KG1 (cell line): ENCODE measurements around the gene C1orf52.
A peak's percentile ranks its signal among the peaks of the same experiment; 100 is the strongest.

Experiments
- DNase-seq: peaks from one replicate; lab custom pipeline; 2025; lab: John Stamatoyannopoulos, UW

The C1orf52 gene

DNA sequence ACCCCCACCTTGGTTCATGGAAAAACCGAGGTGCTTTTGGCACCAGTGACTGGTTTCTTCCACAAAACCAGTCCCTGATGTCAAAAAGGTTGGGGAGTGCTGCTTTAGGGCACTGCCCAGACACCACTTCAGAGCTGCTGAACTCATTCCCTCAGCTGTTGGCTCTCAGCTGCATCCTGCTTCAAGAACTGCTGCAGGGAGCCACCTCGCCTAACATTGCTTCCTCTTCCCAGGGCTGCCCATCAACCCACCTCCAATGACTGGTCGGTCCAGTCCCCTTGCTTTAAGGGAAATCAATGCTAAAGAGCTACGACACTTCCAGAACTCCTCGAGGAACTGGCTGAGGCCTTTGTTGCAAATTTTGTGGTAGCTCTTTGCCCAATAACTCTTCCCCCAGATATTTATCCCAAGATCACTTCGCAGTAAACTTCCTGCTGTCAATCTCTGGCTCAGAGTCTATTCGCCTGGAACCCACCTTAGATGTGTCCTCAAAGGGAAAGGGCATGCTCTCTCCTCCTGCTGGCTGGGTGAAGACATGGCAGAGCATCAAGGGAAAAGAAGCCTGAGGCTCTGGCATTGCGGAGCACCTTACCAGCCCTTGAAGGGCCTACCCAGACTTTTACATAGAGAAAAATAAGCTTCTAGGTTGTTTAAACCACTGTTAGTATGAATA is 29.0 kb downstream of the C1orf52 start:
- DNase-seq: no peak

DNA sequence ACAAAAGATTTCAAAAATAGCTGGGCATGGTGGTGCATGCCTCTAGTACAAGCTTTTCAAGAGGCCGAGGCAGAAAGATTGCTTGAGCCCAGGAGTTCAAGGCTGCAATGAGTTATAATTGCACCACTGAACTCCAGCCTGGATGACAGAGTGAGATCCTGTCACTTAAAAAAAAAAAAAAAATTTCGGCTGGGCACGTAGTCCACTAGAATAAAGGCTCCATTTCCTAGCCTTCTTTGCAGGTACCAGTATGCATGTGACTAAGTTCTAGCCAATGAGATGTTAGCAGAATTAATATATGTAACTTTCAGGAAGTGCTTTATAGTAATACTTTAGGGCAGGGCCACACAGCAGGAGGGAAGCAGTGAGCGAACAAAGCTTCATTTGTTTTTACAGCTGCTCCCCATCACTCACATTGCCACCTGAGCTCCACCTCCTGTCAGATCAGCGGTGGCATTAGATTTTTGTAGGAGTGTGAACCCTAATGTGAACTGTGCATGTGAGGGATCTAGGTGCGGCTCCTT is 29.8 kb downstream of the C1orf52 start:
- no peak for DNase-seq

DNA sequence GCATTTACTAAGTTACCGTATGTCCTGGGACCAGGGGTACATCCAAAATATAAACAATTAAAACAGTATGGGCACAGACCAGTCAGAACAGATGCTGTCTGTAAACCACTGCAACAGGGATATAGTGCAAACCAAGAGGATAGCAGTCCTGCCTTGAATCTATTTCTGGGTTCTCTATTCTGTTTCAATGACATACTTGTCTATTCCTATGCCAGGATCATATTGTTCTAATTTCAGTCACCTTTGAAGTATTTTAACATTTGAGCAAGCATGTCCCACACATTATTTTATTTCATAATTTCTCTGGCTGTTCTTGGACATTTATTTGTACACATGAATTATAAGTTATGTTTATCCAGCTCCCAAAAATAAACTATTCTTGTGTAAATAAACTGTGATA is 30.5 kb downstream of the C1orf52 start:
- no peak for DNase-seq

DNA sequence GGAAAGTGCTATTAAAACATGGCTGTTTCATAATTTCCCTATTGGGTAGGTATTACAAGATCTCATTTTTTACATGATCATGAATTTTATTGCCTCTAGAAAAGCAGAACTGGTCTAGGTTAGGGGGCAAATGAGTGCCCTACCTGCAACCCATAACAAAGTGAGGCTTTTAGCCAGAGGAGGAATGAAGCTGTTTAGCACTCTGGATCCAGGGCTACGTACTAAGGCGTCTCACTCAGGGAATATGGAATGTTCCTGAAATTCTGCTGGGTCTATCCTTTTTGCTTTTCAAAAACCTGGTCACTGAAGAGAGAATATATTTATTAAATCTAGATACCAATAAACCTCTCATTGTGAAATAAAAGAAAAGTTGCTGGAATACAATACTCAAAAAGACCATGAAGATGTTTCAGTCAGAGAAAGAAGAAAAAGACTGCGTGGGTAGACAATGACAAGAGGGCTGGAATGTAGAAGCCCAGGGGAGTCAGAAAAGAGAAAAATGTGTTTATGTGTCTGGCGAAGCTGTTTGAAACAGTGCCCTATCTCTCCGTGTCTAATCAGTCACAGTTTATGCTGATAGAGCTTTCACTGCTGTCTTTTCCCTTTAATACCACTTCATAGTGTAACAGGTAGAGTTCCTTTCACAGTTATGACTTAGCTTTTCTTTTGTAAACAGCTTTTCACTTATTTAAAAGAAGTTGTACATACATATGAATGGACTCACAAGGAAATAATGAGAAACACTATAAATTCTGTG is 33.7 kb downstream of the C1orf52 start:
- DNase-seq: no peak

DNA sequence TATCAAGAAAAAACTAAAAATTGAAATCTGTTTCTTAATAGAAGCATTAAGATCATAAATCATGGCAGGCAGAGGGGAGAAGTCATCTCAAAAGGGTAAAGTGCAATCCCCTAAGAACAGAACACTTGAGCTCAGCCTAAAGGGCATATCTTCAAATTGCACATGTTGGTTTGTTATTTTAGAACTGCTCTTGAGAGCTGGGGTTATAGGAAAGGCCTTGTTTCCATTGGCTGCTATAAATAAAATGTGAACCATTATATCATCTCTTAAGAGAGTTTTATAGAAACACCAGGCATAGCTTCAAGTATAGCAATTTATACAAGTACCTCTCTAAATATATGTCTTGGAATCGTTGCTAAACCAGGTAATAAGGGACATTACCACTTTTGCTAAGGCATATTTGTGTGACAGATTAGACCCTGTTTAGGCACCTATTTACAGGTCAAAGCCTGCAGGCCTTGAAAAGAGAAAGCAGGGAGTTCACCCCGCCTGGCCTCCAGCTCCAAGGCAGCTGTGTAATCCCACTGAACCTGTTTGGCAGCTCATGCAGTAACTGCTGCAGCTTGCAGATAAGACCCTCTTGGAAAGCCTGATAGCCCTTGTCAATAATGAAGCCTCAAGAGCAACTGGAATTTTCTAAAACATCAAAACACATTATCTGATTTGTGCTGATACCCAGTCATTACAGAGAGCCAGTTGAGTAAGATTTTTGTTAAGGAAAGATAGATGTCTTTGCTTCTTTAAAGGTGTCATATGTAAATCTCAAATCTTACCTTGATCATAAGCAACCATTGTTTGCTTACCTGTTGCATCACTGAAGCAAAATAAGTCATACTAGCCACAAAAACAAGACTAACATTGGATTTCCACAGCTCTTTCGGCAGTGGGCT is 34.5 kb downstream of the C1orf52 start:
- DNase-seq: no peak

DNA sequence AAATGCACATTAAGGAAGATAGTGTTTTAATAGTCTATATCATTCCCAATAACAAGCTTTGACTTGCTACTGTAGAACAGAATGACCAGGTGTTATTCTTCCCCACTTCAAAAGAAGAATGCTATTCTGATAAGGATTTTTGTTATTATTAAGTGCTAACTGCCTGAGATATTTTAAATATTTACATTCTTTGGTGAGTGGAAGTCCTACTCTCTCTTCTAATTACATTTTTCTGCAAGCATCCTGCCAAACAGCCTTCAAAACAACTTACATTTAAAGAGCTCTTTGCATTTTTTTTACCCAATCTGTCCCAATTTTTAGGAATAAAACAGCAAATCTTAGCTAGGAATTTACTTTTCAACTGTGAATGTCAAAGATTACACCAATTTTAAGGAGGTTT is 35.2 kb downstream of the C1orf52 start:
- no peak for DNase-seq

DNA sequence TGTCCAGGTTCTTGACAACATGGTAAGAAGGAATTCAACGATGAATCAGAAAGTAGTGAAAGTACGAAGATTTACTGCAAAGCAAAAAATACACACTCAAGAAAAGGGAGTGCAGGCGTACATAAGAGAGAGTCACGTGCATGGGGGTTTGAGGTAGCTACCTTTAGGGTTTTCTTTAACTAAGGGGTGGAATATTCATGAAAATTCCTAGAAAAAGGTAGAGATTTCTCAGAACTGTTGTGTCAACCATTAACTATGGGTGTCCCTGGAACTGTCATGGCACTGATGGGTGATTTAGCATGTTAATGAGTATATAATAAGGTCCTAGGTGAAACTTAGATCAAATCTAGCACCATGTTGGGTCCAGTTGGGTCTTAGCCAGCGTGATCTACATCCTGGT is 36.1 kb downstream of the C1orf52 start:
- DNase-seq: no peak

DNA sequence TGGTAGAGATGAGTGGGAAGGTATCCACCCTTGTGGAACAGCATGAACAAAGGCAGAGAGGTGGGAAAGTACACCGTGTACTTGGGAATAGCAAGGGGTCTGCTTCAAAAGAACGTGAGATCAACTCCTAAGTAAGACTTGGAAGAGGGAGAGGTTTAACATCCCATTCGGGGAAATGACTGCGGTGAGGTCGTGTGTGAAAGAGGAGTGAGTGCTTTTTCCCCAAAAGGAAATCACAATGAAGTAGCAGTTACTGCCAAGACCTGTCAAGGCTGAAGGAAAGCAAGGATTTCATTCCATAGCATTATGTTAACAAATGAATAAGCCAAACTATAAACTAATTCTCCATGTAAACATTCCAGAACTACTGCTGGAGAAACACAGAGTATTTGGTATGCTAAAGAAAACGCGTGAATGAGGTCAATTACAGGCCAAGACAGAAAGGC is 38.7 kb downstream of the C1orf52 start:
- DNase-seq: no peak

DNA sequence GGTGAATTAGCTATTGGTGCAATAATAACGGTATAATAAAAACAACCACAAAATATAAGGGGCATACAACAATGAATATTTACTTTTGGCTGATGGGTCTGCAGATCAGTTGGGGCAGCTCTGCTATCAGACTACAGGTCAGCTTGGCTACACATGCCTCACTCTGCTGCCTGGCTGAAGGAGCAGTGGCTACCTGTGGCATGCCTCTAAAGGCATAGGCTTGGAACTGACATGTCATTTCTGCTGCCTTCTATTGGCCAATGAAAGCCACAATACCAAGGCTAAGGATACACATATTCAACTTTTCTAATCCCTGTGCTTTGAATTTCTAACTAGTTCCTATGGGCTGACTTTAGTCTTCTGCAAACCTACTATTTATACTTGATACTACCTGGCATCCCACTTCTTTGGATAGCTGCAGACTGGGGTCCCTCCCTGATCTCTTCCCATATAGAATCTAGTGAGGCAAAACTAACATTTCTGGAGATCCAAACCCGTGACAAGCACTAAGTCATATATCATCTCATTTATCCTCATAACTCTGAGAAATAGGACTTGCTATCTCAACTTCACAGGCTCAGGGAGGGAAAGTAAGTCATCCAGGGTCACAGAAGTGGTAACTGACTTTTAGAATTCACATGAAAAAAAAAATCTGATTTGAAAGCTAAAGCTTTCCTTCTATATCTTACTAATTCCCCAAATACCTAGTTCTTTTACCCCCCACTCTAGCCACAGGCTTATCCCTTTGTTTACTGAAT is 39.4 kb downstream of the C1orf52 start:
- DNase-seq: no peak

DNA sequence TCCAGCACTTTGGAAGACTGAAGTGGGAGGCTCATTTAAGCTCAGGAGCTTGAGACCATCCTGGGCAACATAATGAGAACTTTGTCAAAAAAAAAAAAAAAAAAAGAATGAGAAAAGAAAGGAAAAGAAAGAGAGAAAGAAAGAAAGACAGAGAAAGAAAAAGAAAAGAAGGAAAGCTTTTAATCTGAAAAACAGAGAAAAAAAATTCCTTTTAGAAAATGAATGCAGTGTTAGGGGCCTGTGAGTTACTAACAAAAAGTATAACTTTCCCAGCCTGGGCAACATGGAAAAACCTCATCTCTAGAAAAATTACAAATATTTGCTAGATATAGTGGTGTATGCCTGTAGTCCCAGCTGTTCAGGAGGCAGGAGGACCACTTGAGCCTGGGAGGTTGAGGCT is 42.8 kb downstream of the C1orf52 start:
- DNase-seq: no peak

DNA sequence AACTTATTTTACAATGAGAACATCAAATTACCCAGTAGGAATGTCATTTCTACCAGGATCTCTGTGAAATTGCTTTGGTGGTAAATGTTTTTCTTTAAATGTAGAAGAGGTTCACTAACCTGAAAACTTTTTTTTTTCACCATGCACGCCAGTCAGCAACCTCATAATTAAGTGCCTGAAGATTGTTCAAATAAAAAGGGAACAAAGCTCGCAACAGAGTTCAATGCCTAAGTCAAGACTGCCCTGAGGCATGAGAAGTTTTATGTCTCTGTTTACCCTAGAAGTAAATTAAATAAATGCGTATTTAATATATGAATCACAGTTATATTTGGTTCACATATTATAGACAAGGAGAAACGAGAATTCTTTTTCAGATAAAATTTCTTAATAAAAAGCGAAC is 44.8 kb downstream of the C1orf52 start:
- DNase-seq: no peak

DNA sequence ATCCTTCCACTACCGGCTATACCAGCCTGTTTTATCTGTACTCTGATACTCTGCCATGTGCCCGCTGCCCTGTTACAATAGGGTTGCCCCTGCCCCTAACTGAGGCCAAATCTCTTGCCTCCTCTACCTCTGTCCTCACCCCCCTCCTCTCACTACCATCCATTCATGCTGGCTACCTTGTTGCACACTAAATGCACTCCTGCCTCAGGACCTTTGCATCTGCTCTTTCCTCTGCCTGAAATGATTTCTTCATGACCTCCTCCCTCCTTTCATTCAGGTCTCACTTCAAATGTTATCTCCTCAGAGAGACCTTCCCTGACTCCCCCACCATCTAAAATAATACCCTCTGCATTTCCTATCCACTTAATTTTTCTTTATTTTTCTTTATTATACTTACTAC is 51.0 kb downstream of the C1orf52 start:
- no peak for DNase-seq

DNA sequence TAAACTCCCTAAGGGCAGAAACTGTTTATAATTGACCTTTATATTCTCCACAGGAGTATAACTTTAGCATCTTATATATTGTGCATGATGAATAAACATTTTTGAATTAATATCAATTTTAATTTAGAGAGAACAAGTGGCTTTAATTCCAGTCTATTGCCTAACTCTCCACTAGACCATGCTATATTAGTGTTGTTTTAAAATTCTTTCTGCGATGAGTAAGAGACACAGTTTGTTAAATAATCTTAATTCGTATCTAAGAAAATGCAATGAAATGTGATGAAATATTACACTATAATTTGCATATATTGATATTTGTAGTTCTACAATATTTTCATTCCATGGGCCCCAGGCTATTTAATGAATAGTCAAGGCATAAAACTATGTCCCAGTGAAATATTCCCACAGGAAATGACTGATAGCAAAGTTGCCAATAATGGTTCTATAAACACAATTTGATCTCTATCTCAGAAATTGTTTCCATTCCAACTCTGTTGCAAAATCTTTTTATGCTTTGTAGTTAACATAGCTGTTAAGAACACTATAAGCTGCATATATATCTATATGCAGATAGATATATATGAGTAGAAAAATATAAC is 55.8 kb downstream of the C1orf52 start:
- no peak for DNase-seq

DNA sequence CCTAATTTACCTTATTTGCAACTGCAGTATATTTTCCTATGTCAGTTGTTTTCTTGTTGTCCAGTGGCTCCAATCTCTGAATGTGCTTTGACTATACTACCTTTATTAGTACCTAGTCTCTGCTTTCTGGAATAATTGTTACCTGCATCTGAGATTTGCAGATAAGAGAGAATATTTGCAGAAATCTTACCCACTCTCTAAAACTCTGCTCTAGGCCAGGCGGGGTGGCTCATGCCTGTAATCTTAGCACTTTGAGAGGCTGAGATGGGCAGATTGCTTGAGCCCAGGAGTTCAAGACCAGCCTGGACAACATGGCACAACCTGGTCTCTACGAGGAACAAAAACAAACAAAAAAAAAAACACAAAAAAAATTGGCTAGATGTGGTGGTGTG is 56.6 kb downstream of the C1orf52 start:
- DNase-seq: no peak

DNA sequence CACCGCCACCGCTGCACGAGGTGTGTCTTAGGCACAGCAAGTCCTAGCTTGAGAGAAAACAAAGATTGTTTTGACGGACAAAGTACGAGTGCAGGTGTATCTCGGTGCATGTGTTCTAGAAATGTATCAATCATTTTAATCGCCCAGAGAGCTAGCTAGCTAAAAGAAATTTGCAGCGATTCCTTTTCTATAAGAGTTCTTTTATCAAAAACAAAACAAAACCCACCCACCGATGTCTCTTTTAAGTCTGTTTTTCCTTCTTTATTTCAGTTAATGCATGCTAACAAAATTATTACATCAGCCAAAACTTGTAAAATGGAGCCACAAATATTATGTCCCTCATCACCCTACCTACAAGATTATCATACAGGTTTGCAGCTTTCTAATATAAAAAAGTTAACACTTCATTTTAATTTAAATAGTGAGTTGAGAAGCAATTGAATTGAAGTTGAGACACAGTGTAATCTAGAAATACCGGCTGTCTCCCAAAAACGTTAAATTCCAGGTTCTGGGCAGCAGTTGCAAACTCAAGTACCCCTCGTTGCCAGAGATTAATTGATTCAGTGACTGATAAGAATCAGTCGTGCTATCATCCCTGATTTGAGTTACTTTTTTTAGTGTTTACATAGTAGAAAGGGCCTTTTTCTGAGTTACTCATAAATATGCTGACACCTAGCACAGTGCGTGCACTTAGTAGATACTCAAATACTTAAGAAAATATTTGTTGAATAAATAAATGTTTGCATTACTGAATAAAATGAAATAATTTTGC is 57.2 kb downstream of the C1orf52 start:
- DNase-seq: no peak

DNA sequence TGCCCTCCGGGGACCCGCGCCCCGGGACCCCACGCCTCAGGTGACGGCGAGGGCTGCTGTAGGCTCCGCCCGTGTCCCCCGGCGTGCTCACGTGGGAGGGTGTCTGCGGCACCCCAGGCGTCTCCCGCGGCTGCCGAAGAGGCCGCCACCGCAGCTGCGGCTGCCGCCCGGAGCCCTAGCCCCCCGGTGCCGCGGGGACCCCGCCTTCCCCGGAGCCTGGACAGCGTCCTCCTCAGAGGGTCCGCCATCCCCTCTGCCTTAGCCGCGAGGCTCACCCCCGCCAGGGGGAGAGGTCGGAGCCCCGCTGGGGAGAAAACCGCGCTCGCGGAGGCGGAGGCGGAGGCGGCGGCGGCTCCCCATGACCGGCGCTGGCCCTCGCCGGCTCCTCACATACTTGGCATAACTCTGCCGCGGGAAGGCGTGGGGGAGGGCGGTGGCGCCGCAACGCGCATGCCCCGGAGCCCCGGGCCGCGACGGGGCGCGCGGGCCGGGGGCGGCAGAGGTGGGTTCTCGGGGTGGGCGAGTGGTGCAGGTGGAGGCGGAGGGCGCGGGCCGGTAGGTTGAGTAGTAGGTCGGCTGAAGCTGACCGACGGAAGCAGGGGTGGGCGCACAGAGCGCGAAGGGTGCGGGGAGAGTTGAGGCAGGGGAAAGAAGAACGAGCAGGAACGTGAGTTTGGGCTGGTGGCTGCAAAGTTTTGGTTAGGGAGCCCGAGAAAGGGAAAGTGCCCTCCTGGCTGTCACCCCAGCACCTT is 57.9 kb downstream of the C1orf52 start:
- DNase-seq: no peak

DNA sequence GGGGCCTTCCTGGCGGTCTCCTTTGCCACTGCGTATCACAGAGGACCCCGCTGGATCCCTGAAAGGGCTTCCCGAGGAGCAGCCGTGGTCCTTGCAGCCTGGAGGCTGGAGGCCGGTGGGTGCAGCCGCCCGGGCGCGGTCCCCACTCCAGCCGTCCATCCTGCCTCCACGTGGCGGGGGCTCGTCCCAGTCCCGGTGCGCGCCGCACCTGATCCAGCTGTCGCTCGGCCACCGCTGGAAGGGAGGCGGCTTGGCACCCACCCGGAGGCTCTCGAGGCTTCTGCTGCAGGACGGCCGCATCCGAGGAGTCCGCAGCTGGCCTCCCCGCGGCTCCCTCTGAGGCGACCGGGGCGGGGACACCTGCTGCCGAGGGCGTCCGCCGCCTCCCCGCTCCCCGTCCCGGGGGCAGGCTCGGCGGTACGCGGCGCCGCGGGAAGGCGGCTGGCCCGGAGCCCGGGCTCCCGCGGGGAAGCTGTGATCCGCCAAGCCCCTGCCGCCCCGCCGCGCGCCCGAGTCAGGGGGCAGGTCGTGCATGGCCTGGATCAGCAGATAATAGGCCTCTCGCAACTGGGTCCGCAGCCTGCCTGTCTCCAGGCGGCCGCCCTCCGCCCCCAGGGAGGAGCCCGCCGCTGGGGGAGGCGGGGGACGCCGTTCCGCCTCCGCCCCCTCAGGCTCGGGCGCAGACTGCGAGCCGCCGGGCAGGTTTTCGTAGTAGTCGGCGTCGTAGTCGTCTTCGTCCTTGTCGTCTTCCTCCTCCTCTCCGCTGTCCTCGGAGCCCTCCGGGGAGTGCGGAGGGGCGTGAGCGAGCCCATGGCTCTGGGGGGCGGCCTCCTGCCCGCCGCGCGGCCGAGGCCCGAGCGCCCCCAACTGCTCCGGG is 58.8 kb downstream of the C1orf52 start, which contains the start of gene SYDE2:
TSS of gene SYDE2 (minus strand) at position 554 of the 877 bp plus-strand sequence. CDS start at position 534, 20 bp downstream.
- peak; percentile 12 for DNase-seq
